GM18511 (cell line): ENCODE measurements around the gene SMIM5.

Experiments
- ATAC-seq: cut with Tn5 transposase; IDR thresholded peaks from one replicate; pipeline ENCODE4 v1.9.1; 2021; ENCODE audit warnings: mild to moderate bottlenecking, moderate library complexity; ENCODE audit not compliant: unreplicated experiment

Gene SMIM5

DNA sequence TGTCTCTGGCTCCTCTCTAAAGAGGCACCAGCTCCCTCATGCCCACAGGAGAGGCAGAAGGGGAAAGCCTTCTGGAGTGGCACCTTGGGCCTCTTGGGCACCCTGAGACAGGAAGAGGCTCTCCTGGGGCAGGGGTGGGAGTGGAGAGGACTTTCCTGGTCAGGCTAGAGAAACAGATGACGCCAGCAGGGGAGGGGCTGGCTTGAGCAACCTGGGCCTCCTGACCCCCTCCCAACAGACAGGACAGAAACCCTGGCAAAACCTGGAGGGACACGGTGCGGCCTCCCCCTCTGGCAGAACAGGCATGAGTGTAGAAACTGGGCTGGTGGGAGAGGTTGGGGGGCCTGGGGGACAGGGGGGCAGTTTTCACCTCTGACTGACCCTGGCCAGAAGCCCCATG is 6.1 kb downstream of the SMIM5 start:
- no peak for ATAC-seq

DNA sequence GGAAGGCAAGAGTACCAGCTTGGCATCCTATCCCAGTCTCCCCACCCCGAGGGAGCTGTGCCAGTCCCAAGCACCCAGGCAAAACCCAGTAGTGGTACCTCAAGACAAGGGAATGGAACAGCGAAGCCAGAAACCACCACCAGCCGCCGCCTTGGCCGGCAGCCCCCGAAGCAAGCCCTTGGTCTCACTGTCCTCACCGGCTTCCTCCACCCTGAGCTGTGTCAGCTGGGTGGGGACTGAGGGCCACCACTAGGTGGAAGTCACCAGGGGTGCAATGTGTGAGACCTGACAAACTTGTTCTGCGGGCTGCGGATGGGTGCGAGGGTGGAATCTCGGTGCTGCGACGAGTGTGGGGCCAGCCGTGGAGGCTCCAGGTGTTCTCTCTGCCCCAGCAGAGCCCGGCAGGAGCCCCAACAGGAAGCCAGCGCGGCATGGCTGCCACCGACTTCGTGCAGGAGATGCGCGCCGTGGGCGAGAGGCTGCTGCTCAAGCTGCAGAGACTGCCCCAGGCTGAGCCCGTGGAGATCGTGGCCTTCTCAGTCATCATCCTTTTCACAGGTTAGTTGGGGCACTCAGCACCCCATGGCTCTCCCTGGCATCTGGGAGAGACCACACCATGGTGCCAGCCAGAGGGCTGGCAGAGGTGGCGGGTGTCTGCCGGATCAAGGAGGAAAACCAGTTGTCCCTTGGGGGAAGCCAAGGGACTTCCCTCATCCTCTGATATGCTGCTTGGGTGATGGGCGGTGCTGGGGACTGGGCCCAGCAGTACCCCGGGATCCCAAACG is 6.7 kb downstream of the SMIM5 start:
- no peak for ATAC-seq

DNA sequence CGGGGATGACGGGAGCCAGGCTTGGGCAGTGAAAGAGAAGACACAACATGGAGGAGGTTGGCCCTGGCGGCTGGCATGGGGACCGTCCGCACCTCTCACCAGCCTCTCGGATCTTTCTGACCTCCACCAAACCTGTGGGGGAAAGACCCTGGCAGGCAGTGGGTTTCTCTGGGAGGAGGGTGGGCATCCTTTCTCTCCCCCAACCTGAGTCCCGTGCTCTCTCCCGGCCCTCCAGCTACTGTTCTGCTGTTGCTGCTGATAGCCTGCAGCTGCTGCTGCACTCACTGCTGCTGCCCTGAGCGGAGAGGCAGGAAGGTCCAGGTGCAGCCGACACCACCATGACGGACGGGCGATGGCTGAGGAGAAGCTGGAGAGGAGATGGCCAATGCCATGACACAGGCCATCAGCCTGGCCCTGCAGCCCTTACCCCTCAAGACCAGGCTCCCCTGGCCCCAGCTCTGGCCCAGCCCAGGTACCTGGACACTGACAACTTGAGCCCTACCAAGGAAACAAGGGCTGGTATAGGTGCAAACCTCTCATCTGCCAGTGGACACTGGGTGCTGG is 7.4 kb downstream of the SMIM5 start:
- no peak for ATAC-seq

DNA sequence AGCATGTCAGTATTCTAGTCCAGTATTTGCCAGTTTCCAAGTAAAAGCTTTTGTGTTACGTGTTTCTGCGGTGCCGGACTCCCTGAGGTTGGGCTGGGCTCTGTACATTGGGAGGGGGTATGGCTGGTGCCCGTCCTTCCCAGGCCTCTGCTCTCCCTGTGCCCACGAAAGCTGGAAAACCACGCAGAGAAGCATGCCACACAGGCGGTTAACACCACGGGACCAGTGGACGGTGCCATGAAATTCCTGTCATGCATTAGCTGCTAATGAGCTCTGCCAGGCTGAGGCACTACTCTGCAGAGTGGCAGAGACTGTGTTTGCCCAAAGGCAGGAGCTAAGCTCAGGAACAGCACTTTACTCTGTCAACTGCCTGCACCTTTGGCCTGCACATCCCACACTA is 8.1 kb downstream of the SMIM5 start:
- no peak for ATAC-seq

DNA sequence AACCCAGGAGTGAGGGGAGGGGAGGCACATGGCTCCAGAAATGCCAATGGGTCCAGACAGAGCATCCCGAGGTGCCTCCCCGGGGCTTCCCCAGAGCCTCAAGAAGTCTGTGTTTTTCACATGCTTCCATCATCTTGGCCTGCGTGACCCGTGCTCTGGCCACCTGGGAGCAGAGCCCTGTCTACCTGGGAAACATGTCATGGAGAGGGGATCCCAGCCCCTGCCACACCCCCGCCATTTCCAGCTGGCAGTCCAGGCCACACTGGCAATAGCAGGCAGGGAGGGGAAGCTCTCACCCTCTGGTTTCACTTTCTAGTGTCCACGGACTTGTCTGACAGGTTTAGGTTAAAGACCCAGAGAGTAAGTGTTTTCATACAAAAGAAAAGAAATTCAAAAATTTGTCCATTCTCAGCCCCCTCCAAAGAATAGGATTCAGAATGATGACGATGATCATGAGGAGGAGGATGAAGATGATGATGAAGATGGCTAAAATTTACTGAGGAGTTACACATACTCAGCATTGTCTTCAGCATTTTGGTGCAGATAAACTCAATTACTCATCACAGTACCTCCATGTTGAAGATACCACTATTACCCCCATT is 9.0 kb downstream of the SMIM5 start:
- ATAC-seq: no peak

DNA sequence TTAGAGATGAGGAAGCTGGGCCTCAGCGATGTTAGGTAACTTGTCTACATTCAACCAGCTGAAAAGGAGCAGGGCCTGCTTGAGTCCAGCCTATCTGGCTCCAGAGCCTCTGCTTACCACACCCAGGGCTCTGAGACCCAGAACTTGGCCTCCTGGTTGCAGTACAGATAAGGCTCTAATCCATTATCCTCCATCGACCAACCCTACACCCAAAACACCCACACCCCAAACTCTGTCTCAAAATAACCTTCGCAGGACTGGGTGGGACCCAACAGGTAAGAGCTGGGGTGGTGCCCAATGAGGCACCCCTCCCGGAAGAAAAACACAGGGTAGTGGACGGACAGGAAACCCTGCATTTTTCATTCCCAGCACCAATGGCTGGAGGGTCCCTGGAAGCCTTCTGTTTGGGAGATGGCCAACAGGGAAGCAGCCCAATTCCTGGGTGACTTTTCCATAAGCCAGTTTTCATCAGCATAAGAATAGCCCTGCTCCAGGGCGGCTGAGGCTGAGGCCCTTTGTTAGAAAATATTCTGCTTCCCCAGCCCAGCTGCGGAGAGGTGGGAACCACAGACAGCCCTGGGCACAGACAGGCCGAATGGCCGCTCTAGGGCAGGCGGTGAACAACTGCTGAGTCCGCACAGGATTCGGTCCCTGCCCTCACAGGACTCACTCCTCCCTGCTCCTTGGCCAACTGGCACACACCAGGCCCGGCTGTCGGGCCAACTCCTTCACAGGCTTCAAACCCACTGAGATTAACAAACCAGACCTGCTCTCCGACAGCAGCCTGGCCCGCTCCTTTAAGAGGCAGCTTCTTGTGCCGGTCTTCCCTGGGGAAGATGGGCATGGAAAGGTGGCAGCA is 9.8 kb downstream of the SMIM5 start:
- no peak for ATAC-seq

DNA sequence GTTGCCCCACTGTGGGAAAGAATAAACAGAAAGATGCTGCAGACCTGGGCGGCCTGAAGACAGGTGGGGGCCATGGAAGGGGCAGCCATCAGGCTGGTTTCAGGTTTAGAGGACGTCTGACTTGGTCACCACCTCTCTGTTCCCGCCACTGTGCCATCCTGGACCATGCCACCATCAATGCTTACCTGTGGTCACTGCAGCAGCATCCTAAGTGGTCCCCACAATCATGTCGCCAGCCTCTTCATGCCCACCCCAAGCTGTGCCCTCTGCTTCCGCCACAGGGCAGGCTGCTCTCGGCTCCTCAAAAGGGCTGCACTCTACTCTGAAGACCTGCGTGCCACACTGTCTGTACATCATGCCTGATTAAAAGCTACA is 10.4 kb downstream of the SMIM5 start:
- no peak for ATAC-seq

DNA sequence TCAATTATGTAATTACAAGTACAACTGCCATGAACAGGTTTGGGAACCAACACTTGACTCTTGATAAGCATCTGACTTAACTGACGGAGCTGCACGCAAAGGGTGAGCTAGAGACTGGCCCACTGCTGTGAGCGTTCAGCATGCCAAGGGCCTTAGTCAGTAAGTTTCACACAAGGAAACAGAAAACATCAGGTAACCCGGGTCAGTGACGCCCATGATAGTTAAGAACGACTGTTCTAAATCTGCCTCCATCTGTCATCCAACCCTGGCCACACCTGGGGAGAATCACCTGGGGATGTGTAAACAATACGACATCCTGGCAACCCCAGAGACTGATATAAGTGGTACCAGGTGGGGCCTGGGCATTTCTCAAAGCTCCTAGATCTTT is 12.3 kb downstream of the SMIM5 start:
- peak; percentile 13 for ATAC-seq

DNA sequence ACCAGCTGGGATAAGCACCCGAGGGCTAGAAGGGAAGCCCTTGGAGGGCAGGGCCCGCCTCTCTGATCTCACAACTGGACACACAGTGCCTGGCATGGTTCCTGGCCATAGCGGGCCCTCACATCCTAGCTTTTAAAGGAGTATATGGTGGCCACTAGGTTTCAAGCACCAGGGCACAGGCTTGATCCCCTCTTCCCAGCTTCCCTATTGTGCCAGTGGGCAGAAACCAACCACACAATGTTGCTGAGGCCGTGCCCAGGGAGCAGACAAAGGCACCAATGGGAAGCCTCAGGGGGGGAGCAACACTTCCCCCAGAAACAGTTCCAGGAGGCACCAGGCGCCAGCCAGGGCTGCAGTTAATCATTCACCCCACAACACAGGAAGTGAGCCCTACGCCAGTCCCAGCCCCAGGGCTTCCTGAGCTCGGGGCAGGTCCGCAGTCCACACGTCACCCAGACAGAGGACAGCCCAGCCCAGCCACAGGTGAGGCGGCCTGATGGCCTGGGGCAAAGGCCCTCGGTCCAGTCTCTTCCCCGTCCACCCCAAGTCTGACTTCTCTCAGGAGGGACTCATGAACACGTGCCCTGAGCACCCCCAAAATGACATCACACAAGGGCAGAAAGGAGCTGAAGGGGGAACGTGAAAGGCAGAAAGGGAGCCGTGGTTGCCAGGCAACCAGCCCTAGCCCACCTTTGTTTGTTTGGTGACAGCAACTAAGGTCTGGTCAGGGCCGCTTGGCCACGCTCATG is 12.8 kb downstream of the SMIM5 start:
- peak; percentile 95 for ATAC-seq

DNA sequence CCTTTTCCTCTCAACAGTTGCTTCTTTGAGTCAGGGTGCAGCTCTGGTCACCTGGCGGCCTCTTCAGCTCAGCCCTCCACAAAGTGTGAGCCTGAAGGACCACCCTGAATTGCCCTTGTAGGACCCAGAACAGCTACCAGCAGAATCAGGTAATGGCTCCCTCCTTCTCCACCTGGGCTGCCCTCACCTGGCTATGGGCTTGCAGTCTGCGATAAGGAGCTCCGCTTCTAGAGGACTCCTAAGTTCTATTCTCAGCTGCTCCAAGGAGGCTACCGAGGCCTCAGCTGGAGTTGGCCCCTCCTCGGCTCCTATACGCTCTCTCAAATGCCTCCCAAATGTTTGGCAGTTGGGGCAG is 13.4 kb downstream of the SMIM5 start:
- no peak for ATAC-seq

DNA sequence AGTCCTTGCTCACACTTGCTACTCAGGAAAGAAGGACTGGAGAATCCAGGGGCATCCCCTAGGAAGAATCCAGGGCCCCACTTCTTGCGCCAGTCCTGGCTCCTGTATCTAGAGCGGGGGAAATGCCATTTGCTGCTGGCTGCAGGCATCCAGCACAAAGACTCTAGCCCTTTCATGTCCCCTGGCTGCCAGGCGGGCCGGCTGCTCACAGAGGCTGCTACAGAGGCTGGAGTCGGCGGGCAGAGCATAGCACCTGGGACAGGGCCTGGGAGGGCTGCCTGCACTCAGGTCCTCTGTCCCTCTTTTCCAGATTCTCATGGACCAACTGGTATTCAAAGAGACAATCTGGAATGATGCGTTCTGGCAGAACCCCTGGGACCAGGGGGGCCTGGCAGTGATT is 13.8 kb downstream of the SMIM5 start:
- ATAC-seq: no peak

DNA sequence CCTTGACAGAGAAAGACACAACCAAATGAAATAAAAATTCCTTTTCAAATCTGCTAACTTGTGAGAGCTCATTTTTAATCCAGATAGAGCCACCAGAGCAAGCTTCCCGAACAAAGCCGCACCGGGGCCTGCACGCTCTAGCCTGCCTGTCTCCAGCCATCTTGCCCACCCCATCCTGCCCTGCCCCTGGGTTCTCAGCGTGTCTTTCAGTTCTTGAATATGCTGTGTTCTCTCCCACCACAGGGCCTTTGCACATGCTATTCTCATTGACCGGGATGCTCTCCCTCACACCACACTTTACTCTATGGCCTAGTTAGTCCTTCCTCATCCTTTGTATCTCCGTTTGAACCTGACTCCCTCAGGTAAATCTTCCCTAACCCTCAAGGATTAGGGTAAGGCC is 14.7 kb downstream of the SMIM5 start:
- no peak for ATAC-seq

DNA sequence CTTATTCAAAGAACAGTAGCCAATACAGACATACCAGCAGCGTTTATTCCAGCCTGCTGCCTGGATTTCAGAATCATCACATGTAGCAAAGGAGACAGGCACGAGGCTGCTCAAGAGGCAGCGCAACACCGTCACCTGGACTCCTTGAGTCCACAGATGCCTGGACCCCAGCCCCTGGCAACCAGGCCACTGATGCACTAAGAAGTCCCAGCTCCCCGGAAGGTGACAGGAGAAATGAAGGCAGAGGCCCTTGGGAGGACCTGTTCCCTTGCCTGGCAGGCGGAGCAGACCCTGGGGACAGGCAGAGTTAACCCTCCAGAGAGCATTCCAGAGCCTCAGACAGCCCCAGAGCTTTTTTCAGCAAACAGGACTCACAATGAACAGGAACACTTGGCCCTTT is 16.5 kb downstream of the SMIM5 start:
- ATAC-seq: no peak

DNA sequence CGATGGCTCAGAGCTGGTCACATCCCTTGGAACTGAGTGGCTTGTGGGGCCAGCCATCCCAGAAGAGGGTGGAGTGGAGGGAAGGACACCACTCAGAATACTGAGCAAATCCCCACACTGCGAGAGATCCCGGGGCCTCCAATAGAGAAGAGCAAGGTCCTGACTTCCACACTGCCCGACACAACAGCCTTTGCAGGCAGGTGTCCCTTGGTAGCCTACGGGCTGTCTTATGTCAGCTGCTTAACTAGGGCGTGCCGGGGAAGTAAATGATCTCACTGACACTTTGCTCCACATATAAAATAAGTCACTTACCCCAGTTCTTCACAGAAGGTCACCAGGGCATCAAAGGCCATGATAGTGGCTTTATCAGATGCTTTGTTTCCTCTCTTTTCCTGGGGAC is 17.6 kb downstream of the SMIM5 start:
- no peak for ATAC-seq

DNA sequence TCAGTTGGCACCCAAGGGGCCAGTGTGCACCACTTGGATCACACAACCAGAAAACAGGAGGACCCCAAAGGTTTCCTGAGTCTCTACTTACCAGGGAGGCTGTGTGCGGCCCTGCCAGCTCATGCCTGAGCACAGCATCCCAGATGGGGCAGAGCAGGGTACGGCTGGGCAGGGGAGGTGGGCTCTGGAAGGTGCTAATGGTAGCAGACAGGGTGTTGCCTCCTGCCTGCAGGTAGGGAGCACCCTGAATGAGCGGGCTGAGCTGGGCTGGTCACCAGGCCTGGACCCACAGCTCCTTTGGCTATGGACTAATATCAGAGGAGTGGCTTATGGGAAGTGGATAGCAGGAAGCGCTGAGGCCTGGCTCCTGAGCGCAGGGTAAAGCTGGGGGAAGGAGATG is 19.1 kb downstream of the SMIM5 start:
- no peak for ATAC-seq

DNA sequence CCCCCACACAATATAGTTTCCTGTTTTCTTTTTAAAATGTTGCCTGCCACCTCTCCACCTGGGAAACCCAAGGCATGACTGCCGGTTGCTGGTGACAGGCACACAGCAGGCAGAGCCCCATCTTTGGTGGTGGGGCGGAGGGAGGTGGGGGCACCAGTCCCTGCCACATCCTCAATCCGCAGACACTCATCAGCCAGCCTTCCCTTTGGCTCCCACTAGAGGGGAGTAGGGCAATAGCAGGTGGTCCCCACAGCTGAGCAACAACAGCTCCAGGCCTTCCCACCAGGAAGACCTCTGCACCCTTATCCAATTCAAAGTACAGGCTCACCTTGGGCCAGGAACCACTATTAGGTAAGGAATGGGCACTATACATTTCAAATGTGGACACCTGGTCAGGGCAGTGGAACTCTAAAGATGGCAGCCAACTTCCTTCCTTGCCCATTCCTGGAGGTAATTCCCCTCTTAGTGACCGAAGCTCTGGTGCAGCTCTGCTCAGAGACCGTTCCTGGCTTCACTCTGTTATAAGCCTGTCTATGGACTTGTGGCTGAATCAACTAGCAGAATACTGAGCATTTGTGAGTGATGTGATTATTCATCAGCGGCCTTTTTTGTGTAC is 19.8 kb downstream of the SMIM5 start:
- no peak for ATAC-seq

DNA sequence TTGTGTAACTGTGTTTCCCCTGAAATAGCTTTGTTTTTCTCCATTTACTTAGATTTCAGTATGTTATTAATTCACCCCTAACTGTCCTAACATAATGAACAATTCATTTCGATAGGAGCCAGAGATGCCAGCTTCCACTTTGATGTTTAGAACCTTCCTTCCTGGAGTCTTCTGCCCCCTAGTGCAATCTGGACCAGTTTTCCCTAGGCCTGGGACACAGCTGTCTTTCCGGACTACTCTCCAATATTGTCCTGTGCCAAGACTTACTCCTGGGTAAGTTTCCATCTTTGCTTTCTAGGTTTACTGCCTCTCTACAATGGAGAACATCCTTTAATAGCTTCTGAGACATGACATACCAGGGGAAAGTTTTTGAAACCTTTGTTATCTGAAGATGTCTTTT is 20.9 kb downstream of the SMIM5 start:
- ATAC-seq: no peak

DNA sequence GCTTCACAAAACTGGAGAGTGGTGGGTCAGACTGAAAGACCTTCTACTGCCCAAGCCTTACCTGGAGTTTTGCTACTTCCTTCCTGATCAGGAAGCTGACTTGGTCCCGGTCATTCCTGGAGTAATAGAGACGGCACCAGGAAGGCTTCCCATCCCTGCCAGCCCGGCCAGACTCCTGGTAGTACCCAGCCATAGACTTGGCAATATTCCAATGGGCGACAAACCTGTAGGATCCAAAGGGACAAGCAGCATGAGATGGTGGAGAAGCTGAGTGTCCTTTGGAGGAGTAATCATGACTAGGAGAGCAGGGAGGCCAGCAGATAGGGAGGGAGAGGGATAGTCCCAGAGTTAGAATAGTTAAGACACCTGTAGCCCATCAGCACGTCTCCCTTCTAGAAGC is 25.0 kb downstream of the SMIM5 start:
- no peak for ATAC-seq

DNA sequence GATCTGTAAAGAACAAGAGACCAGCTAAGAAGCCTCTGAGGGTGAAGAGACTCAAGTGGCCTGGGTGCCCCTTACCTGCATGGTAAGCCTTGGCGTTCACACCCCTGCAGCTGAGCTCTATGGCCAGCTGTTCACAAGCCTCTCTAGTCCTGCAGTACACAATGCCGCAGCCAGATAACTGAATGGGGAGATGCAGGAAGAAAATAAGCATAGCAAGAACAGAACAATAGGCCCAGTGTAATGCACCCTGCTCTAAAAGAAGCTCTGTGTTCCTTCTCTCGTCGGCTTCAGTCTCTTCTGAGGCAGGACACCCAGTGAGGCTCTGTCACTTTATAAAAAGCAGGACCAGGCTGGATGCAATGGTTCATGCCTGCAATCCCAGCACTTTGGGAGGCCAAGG is 28.3 kb downstream of the SMIM5 start:
- no peak for ATAC-seq

DNA sequence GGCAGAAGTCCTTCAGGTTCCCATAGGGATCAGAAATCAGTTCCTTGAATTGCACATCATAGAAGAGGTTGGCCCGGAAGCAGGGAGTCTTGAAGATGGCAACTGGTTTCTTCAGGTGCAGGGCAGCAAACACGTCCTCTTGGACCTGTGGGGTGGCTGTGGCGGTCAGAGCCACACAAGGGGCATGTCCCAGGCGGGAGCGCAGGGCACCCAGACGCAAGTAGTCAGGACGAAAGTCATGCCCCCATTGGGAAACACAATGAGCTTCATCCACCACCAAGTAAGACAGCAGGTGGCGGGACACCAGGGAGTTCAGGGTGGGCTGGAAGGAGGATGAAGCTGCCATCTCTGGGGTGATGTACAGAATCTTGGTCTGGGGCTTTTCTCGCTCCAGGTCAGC is 29.3 kb downstream of the SMIM5 start:
- ATAC-seq: no peak

DNA sequence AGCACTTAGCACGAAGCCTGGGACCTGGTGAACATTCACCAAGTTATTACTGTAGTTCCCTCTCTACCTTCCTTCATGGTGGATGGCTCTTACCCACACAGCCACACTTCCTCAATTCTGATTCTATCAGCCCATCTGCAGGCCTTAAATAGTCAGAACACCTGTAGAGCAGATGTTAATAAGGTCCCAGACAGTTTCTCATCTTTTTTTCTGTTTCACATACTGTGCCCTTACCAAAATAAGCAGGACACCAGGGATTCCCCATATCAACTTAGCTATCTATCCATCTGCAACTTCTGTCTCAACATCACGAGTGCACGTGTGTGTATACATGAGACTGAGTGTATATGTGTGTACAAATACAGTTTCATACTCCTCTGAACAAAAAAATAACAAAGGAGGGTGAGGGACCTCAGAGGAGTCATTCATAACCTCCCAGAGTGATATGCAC is 30.9 kb downstream of the SMIM5 start:
- peak; percentile 76 for ATAC-seq
